Esophagus muscularis mucosa (tissue), 4 donors: ENCODE data around the gene FAM210B. TPM values are rescaled to one million over a fixed set of nuclear protein-coding genes. Genes with fewer than 3 reads are reported as not detected.
"Not testable (repeated sequence)": the region's sequence is repeated elsewhere in the genome, so short reads cannot be mapped to it uniquely, and the experiment has no call there.

ENCODE experiments used
- DNase-seq: peaks from one replicate; pipeline ENCODE4 v3.0.0-alpha.2; 2017; ENCODE audit errors: extremely low spot score
- H3K27ac ChIP-seq, 4 donors: fragments of 200-600 bp; sonication (generic); replicated peaks in 1 of 4; 1 replicate in 3 of 4; 2 replicates in 1 of 4; pipeline ENCODE4 v1.5.1; 2016 to 2019; ENCODE audit warnings: mild to moderate bottlenecking in 1 of 4
- H3K27me3 ChIP-seq, 4 donors: fragments of 200-600 bp; sonication (generic); one replicate each; pipeline versions ENCODE4 v1.5.1 to v1.6.0; 2016 to 2019
- H3K36me3 ChIP-seq, 4 donors: fragments of 200-600 bp; sonication (generic); one replicate each; pipeline ENCODE4 v1.5.1; 2016 to 2019
- H3K4me1 ChIP-seq, 4 donors: fragments of 200-600 bp; sonication (generic); one replicate each; pipeline ENCODE4 v1.5.1; 2016 to 2019
- H3K4me3 ChIP-seq, 4 donors: fragments of 200-600 bp; sonication (generic); 1 replicate in 2 of 4; 2 replicates in 2 of 4; pipeline ENCODE4 v1.5.1; 2016 to 2019; ENCODE audit warnings: mild to moderate bottlenecking in 4 of 4, moderate library complexity in 1 of 4
- H3K9me3 ChIP-seq, 4 donors: fragments of 200-600 bp; sonication (generic); 1 replicate in 3 of 4; 2 replicates in 1 of 4; pipeline ENCODE4 v1.5.1; 2016 to 2019
- EP300 ChIP-seq: sonication (generic); formaldehyde crosslinking; IDR thresholded peaks from one replicate; pipeline ENCODE4 v1.6.1; 2017; ENCODE audit warnings: antibody characterized with exemption
- POLR2A ChIP-seq: fragments of 450-650 bp; IDR thresholded peaks from one replicate; pipeline ENCODE4 v1.6.1; 2017; ENCODE audit warnings: antibody characterized with exemption, moderate library complexity, mild to moderate bottlenecking, low read depth
- POLR2AphosphoS5 ChIP-seq, 2 donors: sonication (generic); formaldehyde crosslinking; IDR thresholded peaks; one replicate each; pipeline ENCODE4 v1.6.1; 2017; ENCODE audit warnings: antibody characterized with exemption in 2 of 2
- WGBS: methylation state at CpG from one replicate; pipeline ENCODE4 v1.1.5; 2018; 5-methylcytosine and 5-hydroxymethylcytosine counted together
- intact Hi-C: fragments of 100-400 bp; cut with DNase I; formaldehyde crosslinking; loops from one replicate; pipeline ENCODE4 v1.15.1; 2023
- total RNA-seq, 4 donors: library from RNA; depleted of rRNA; stranded (reverse); fragments of >200 nt; gene quantifications; one replicate each; pipeline versions ENCODE4 v1.1.0 to v1.2.1, GENCODE V29; 2016
- TF ChIP-seq, protein P1 (sequence below), 3 experiments: fragments of 200-600 bp in 2 of 3; fragments of 450-650 bp in 1 of 3; sonication (generic) in 2 of 3; IDR thresholded peaks; one replicate each; pipeline ENCODE4 v1.5.1; 2017 to 2019; ENCODE audit warnings: antibody characterized with exemption in 3 of 3, mild to moderate bottlenecking in 2 of 3, moderate library complexity in 1 of 3

FAM210B gene
- total RNA-seq, 4 donors from 2014 or later = 48.2 to 75.0 (median 54.5) TPM

DNA sequence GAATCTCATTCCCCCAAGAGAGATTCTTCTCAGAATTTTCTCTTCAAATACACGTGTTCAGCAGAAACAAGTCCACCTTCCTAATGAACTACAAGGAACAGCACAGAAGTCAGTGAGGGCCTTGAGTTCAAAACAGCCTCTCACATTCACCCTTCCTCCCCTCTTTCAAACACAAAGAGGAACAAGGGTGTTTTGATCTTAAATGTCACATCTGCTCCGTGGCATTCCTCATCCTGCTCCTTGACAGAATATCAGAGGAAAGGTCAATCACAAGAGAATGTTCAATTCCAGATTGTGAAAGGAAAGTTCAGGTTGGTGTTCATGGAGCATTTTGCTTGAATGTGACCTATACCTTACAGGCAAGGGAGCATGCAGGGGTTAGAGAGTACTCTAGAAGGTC lies 35.6 kb upstream of the FAM210B start:
- Histone ChIP-seq H3K27ac (no peak overlapping the region), H3K9me3 (no peaks in the 10 kb centered on the region), H3K4me3 (no peak overlapping the region), H3K36me3 (no peaks in the 10 kb centered on the region), H3K27me3 (peaks cover 0 to 8% (median 0%) of the 10 kb centered on the region in 4 donors), H3K4me1 (no peaks in the 10 kb centered on the region)
- DNase-seq = no peak
- 46% methylated on average over 2 of the region's 2 CpGs for WGBS
- intact Hi-C loops = no loop called here
- TF ChIP-seq POLR2A (no peak), EP300 (no peak), POLR2AphosphoS5 (IDR thresholded peaks at IDR 0.05) (no peak)
- TF ChIP-seq, protein P1, sequence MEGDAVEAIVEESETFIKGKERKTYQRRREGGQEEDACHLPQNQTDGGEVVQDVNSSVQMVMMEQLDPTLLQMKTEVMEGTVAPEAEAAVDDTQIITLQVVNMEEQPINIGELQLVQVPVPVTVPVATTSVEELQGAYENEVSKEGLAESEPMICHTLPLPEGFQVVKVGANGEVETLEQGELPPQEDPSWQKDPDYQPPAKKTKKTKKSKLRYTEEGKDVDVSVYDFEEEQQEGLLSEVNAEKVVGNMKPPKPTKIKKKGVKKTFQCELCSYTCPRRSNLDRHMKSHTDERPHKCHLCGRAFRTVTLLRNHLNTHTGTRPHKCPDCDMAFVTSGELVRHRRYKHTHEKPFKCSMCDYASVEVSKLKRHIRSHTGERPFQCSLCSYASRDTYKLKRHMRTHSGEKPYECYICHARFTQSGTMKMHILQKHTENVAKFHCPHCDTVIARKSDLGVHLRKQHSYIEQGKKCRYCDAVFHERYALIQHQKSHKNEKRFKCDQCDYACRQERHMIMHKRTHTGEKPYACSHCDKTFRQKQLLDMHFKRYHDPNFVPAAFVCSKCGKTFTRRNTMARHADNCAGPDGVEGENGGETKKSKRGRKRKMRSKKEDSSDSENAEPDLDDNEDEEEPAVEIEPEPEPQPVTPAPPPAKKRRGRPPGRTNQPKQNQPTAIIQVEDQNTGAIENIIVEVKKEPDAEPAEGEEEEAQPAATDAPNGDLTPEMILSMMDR (IDR thresholded peaks at IDR 0.05) = no peak

DNA sequence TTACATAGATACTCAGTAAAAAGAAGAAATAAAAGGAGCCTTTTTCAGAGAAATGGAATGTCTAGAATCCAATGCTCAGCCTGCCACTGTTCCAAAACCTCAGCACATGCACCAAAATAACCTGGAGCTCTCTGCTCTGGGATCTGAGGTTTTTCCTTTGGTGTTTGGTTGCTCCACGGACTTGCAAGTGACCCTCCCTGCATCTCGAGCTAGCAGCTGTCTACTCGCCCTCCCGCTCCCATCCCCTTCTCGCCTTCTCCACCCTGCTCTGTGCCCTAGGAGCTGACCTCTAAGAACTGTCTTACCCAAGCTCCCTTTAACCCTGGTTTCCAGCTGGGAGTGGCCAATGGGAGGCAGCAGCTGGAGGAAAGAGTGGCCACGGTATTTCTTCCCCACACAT lies 35.1 kb upstream of the FAM210B start:
- no peak for TF ChIP-seq POLR2A
- TF ChIP-seq POLR2AphosphoS5 (IDR thresholded peaks at IDR 0.05) = no peak
- TF ChIP-seq EP300 = no peak
- TF ChIP-seq, protein P1 (IDR thresholded peaks at IDR 0.05) = no peak
- no peak overlapping the region for H3K4me3 ChIP-seq
- H3K4me1 ChIP-seq = no peaks in the 10 kb centered on the region
- intact Hi-C loops = no loop called here
- no peaks in the 10 kb centered on the region for H3K9me3 ChIP-seq
- no peak overlapping the region for H3K27ac ChIP-seq
- H3K36me3 ChIP-seq = no peaks in the 10 kb centered on the region
- WGBS = 69% methylated on average over 6 of the region's 6 CpGs
- peaks cover 0 to 8% (median 0%) of the 10 kb centered on the region in 4 donors for H3K27me3 ChIP-seq
- DNase-seq = no peak

DNA sequence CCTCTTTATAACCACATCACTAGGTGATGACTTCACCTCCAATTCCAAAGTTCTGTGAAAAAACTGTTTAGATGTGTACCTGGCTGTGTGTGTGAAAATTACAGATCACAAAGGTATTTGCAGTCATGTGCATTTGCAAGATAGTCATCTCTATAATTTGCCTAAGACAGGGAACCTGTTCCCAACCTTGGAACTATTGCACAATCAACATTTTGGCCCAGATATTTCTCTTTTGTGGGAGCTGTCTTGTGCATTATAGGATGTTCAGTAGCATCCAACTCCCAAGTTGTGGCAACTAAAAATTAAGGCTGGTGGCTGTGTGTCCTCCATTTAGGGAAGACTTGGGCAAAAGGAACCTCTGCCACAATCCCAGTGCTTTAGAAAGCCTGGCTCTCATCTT lies 34.0 kb upstream of the FAM210B start:
- Histone ChIP-seq H3K9me3 (no peaks in the 10 kb centered on the region), H3K27ac (no peak overlapping the region), H3K27me3 (peaks cover 0 to 12% (median 0%) of the 10 kb centered on the region in 4 donors), H3K36me3 (no peaks in the 10 kb centered on the region), H3K4me1 (no peaks in the 10 kb centered on the region), H3K4me3 (no peak overlapping the region)
- DNase-seq = no peak
- TF ChIP-seq POLR2AphosphoS5 (IDR thresholded peaks at IDR 0.05) (no peak), POLR2A (no peak), EP300 (no peak)
- TF ChIP-seq, protein P1 (IDR thresholded peaks at IDR 0.05) = no peak
- intact Hi-C loops = no loop called here

DNA sequence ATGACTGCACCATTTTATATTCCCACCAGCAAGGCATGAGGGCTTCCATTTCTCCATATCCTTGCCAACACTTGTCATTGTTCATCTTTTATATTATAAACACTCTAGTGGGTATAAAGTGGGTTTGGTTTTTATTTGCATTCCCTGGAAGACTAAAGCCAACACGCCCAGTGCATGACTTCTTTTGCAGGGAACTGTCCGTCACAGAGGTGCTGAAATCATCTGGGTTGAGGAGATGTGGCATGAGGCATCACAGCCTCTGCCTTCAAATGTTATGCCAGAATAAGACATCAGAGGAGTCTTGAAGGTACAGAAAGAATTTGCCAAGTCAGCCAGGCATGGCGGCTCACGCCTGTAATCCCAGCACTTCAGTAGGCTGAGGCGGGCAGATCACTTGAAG lies 29.9 kb upstream of the FAM210B start:
- TF ChIP-seq POLR2AphosphoS5 (IDR thresholded peaks at IDR 0.05) (no peak), EP300 (no peak), POLR2A (no peak)
- TF ChIP-seq, protein P1 (IDR thresholded peaks at IDR 0.05) = no peak
- Histone ChIP-seq H3K9me3 (no peaks in the 10 kb centered on the region), H3K36me3 (no peaks in the 10 kb centered on the region), H3K4me1 (no peaks in the 10 kb centered on the region), H3K27ac (no peak overlapping the region), H3K27me3 (peaks cover 0 to 26% (median 0%) of the 10 kb centered on the region in 4 donors), H3K4me3 (no peak overlapping the region)
- 41% methylated on average over 5 of the region's 5 CpGs for WGBS
- intact Hi-C loops = no loop called here
- no peak for DNase-seq

DNA sequence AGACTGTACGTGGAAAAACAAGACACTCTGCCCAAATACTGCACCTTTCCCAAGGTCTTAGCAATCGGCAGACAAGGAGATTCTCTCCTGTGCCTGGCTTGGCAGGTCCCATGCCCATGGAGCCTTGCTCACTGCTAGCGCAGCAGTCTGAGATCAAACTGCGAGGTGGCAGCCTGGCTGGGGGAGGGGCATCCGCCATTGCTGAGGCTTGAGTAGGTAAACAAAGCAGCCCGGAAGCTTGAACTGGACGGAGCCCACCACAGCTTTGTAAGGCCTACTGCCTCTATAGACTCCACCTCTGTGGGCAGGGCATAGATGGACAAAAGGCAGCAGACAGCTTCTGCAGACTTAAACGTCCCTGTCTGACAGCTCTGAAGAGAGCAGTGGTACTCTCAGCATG lies 22.1 kb upstream of the FAM210B start:
- H3K4me1 ChIP-seq, H3K9me3 ChIP-seq, H3K4me3 ChIP-seq, DNase-seq, H3K36me3 ChIP-seq, intact Hi-C loops, H3K27ac ChIP-seq: not testable (repeated sequence)
- H3K27me3 ChIP-seq = peaks cover 0 to 32% (median 0%) of the 10 kb centered on the region in 4 donors
- 71% methylated on average over 5 of the region's 8 CpGs for WGBS
